WI38 (cell line): ENCODE measurements around the gene C19orf38.

Experiments used
- H3K4me3 ChIP-seq: 2 replicates; pipeline ENCODE4 v1.5.1; 2011; ENCODE audit warnings: low read depth, mild to moderate bottlenecking, control low read depth, low read length
- CTCF ChIP-seq: IDR thresholded peaks from 2 replicates; pipeline ENCODE4 v1.5.1; 2012; ENCODE audit warnings: low read depth, mild to moderate bottlenecking, control low read depth, low read length

Gene C19orf38

GRCh38 chr19:10885201-10886169 lies 37.3 kb downstream of the C19orf38 start:
- TF ChIP-seq CTCF: no peak
- no peak overlapping the region for H3K4me3 ChIP-seq

- H3K4me3 ChIP-seq: no peak overlapping the region
- TF ChIP-seq CTCF: no peak
These were observed 39.6 kb downstream of the C19orf38 start for GRCh38 chr19:10887616-10888367.

- no peak overlapping the region for H3K4me3 ChIP-seq
- TF ChIP-seq CTCF: no peak
These were observed 40.2 kb downstream of the C19orf38 start for GRCh38 chr19:10888421-10888866.

GRCh38 chr19:10889880-10890279 lies 41.7 kb downstream of the C19orf38 start:
- H3K4me3 ChIP-seq: no peak overlapping the region
- no peak for TF ChIP-seq CTCF

- H3K4me3 ChIP-seq: no peak overlapping the region
- TF ChIP-seq CTCF: no peak
These were observed 43.3 kb downstream of the C19orf38 start for GRCh38 chr19:10891405-10892086.

GRCh38 chr19:10892256-10892655 lies 44.0 kb downstream of the C19orf38 start:
- TF ChIP-seq CTCF: no peak
- no peak overlapping the region for H3K4me3 ChIP-seq
